Suprapubic skin (tissue), 4 donors: ENCODE data around the gene ITPRIP.

Experiments used
- EP300 ChIP-seq: sonication (generic); formaldehyde crosslinking; IDR thresholded peaks from one replicate; pipeline ENCODE4 v1.6.1; 2017; ENCODE audit warnings: antibody characterized with exemption
- POLR2A ChIP-seq, 2 donors: fragments of 450-650 bp; IDR thresholded peaks; one replicate each; pipeline ENCODE4 v1.6.1; 2017; ENCODE audit warnings: antibody characterized with exemption in 2 of 2, mild to moderate bottlenecking in 2 of 2, moderate library complexity in 2 of 2
- POLR2AphosphoS5 ChIP-seq, 3 donors: sonication (generic); formaldehyde crosslinking; IDR thresholded peaks; one replicate each; pipeline ENCODE4 v1.6.1; 2017; ENCODE audit warnings: antibody characterized with exemption in 3 of 3
- TF ChIP-seq, protein P1 (sequence below), 2 donors: fragments of 200-600 bp in 1 of 2; fragments of 450-650 bp in 1 of 2; sonication (generic) in 1 of 2; IDR thresholded peaks; one replicate each; pipeline ENCODE4 v1.5.1; 2016 to 2019; ENCODE audit warnings: antibody characterized with exemption in 2 of 2, mild to moderate bottlenecking in 1 of 2, moderate library complexity in 1 of 2

DNA sequence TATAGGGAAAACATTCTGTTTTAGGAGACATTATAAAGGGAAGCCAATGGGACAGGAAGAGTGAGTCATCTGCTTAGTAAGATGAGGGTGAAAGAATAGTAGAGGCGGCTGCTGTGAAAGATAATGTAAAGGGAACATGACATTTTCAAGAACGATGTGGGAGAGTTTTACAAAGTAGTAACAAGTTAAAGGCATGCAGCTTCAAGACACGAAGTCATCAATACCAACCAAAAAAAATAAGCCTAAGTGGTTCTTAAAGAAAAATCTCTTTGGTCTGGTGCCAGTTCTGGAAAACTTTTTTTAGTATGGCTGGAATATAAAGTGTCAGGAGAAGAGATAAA, 77.5 kb downstream of the ITPRIP start:
- no peak for TF ChIP-seq POLR2A (IDR thresholded peaks at IDR 0.05)
- TF ChIP-seq POLR2AphosphoS5 (IDR thresholded peaks at IDR 0.05): no peak
- TF ChIP-seq, protein P1, sequence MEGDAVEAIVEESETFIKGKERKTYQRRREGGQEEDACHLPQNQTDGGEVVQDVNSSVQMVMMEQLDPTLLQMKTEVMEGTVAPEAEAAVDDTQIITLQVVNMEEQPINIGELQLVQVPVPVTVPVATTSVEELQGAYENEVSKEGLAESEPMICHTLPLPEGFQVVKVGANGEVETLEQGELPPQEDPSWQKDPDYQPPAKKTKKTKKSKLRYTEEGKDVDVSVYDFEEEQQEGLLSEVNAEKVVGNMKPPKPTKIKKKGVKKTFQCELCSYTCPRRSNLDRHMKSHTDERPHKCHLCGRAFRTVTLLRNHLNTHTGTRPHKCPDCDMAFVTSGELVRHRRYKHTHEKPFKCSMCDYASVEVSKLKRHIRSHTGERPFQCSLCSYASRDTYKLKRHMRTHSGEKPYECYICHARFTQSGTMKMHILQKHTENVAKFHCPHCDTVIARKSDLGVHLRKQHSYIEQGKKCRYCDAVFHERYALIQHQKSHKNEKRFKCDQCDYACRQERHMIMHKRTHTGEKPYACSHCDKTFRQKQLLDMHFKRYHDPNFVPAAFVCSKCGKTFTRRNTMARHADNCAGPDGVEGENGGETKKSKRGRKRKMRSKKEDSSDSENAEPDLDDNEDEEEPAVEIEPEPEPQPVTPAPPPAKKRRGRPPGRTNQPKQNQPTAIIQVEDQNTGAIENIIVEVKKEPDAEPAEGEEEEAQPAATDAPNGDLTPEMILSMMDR (IDR thresholded peaks at IDR 0.05): no peak
- TF ChIP-seq EP300: no peak
